ENCODE results near the gene COPG1.

COPG1 gene

GRCh38 chr3:129282727-129283327 is 33.4 kb downstream of the COPG1 start:
- no peak for DNase-seq

- no peak for DNase-seq
Measured at GRCh38 chr3:129286081-129286480, 36.7 kb downstream of the COPG1 start.

GRCh38 chr3:129288446-129288845 is 39.0 kb downstream of the COPG1 start:
- DNase-seq, result no peak

- DNase-seq, result no peak
Measured at GRCh38 chr3:129289201-129289921, 40.0 kb downstream of the COPG1 start.

- peak in 1 of 2 experiments; percentile 12 for DNase-seq
Measured at GRCh38 chr3:129291236-129291886, 42.0 kb downstream of the COPG1 start.

GRCh38 chr3:129295286-129295685 is 45.9 kb downstream of the COPG1 start:
- DNase-seq, result no peak

GRCh38 chr3:129304146-129304961 is 54.9 kb downstream of the COPG1 start:
- no peak for DNase-seq

- DNase-seq, result no peak
Measured at GRCh38 chr3:129304962-129305222, 55.5 kb downstream of the COPG1 start.

- no peak for DNase-seq
Measured at GRCh38 chr3:129305592-129306091, 56.2 kb downstream of the COPG1 start.

- DNase-seq, result no peak
Measured at GRCh38 chr3:129308636-129309035, 59.2 kb downstream of the COPG1 start.

GRCh38 chr3:129310111-129311011 is 61.0 kb downstream of the COPG1 start:
- DNase-seq, result no peak

- no peak for DNase-seq
Measured at GRCh38 chr3:129311054-129311902, 61.9 kb downstream of the COPG1 start.

- DNase-seq, result no peak
Measured at GRCh38 chr3:129312021-129312639, 62.7 kb downstream of the COPG1 start.

- no peak for DNase-seq
Measured at GRCh38 chr3:129312671-129313414, 63.4 kb downstream of the COPG1 start.

- no peak for DNase-seq
Measured at GRCh38 chr3:129313415-129313664, 63.9 kb downstream of the COPG1 start.

- DNase-seq, result peak in 1 of 2 experiments; percentile 50
Measured at GRCh38 chr3:129313665-129314385, 64.4 kb downstream of the COPG1 start.

- peak; percentile 92 to 96 for DNase-seq
Measured at GRCh38 chr3:129314386-129315222, 65.2 kb downstream of the COPG1 start.

GRCh38 chr3:129315223-129315997 is 66.0 kb downstream of the COPG1 start:
- peak; percentile 12 to 28 for DNase-seq
